Stimulated activated CD4-positive, alpha-beta T cell treated with anti-CD3 and anti-CD28 coated beads, Interleukin-1b, Interleukin-23, amount 100 ng/mL, for 4 hours (primary cell): Measurements from ENCODE around the gene EVC.
"Not testable (repeated sequence)": the region's sequence is repeated elsewhere in the genome, so short reads cannot be mapped to it uniquely, and the experiment has no call there.

ENCODE experiments used
- DNase-seq, 2 donors: peaks; one replicate each; pipeline ENCODE4 v3.0.0-alpha.2; 2020; ENCODE audit warnings: low read depth in 2 of 2

Gene EVC

DNA sequence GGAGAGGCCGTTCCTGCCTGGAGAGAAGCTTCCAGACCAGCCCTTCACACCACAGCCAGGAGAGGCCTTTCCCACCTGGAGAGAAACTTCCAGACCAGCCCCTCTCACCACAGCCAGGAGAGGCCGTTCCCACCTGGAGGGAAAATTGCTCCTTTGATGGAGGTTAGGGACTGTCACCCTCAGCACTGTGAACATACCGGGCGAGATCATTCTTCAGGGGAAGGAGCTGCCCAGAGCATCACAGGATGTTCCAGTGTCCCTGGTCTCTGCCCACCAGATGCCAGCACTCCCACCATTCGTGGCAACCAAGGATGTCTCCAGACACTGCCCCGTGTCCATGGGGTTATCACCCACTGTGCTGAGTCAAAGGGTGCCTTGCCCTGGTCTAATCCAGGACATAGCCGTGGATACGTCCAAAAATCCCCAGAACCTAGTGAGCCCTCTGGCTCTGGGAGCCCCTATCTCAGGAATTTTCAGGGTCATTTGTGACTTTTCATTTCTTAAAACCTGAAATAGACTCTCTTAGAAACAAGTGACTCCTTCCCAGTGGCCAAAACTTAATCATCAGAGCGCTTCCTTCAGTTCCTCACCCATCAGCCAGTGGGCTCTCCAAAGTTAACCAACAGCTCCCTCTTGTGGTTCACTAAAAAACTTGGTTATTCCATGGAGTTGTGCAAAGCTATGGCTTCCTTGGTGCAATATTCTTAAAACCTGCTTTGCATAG is 101.7 kb downstream of the EVC start:
- no peak for DNase-seq

GRCh38 chr4:5813882-5814255 is 102.9 kb downstream of the EVC start:
- DNase-seq: no peak

DNA sequence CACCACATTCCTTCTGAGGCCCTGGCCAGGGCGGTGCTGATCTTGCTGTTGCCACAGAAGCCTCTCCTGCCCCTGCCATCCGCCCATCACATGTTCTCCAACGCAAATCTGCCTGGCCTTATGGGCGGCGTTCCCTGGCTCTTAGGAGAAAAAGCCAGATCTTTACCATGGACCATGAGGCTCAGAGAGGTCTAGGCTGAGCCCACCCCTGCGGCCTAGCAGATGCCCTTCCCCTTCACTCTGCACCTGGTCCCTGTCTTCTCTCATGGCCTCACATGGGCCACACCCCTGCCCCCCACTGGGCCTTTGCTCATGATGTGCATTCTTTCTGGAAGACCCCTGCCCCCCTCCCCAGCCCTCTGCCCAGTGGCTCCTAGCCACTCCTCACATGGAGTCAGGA is 103.4 kb downstream of the EVC start:
- DNase-seq: no peak

DNA sequence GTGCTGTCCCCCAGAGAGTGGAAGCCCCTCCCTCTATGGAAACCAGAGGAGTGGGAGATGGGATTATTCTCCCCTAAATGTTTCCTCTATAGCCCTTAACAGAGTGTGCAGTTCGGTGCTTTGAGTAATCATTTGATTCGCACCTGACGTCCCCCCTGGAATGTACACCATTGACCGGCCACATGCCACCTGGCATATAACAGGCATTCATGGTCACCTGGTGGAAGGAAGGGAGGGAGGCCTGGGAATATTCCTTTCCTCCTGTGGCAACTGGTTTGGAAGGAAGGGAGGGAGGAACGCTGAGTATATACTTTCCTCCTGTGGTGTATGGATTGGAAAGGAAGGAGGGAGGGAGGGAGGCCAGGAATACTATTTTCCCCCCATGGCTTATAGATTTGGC is 104.6 kb downstream of the EVC start:
- no peak for DNase-seq

DNA sequence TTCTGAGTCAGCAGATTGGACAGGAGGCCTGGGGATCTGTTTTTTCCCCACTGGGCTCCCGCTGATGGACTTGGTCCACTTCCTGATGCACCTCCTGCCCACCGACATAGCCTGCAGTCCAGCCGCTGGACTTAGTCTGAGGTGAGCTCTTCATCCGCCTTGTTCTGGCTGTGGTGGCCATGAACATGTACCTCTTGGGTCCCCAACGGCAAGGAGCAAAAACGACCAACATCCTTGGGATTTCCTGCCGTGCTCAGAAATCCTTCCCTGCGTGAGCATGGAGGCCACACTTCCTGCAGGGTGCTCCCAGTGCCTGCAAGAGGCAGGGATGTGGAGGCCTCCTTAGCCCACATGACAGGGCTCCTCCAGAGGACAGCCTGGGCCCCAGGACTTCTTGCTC is 105.1 kb downstream of the EVC start:
- no peak for DNase-seq

GRCh38 chr4:5816851-5817375 is 105.9 kb downstream of the EVC start:
- DNase-seq: no peak

DNA sequence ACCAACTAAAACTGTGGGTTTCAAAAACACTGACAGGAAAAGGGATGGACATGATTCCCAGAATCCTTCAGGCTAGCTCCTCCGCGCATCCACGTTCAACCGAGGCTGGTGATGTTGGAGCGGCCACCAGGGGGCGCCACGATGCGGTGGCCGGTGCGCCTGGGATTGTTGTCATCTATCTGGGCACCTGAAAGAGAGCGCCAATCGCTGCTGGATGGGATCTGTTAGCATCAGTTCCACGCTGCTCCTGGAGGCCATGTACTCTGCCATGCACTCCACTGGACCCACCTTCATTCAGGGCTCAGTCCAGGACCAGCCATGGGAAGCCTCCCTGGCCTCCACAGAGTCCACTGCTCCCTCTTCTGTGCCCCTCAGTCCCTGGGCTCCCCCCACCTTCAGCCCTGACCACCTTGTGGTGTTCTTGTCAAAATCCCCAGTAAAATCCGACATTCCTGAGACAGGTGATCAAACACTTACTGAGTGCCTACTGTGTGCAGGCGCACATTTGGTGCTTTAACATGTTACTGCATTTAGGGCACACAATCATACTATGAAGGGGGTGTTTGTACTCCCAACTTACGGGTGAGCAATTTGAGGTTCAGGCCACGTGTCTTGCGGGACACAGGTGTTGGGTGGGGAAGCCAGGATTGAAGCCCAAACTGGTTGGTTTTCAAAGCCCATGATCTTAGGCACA is 110.8 kb downstream of the EVC start:
- DNase-seq: no peak

DNA sequence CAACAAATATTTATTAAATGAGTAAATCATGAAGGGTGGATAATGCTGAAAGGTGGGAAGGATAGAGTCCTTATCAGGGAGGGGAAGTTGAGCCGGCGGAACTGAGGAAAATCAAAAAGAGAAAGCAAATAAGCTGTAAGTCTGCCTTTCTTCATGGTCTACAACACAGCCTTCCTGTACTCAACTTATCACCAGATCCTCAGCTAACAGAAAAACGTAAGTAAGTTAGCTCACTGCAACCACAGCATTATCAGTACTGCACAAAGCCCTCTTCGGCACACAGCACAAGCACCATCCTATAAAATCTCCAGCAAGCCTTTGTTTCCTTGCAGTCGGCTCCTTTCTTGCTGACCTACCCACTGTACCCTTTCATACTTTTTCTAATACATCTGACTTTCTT is 111.6 kb downstream of the EVC start:
- DNase-seq: no peak

DNA sequence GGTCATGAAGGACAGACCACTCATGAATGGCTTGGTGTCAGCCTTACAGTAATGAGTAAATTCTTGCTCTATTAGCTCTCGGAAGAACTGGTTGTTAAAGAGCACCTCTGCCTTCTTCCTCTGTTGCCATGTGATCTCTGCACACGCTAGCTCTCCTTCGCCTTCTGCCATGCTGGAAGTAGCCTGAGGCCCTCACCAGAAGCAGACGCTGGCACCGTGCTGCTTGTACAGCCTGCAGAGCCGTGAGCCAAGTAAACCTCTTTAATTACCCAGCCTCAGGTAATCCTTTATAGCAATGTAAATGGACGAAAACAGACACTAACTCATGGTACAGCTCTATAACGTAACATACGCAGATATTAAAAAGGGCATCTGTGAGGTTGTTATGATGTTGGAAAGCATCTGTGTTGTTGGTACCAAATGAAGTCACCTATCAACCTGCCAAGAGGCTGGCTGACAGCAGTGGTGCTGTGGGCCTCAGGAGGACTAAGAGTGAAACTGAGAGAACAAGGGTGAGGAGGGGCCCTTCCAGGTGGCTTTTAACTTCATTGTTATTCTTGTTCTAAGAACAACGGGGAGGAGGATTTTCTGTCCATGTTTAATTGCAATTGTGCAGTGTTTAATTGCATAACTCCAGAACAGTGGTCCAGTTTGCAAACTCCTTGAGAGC is 112.7 kb downstream of the EVC start:
- DNase-seq: no peak

DNA sequence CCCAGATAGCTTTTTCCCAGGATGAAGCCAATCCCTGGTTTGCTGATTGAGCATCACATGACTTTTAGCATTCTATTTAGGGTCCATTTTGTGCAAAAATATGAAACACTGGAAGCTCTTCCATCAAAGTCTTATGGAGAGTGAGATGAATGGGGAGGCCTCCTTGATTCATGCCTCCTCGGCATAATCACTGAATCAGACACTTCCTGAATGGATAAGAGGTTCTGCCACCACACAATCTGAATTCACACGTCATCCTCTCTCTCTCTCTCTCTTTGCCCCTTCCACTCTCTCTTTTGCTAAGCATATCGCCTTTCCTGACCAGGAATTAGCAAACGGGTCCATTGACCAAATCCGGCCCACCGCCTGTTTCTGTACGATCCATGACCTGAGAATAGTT is 113.2 kb downstream of the EVC start:
- DNase-seq: no peak

GRCh38 chr4:5824635-5825034 is 113.6 kb downstream of the EVC start:
- DNase-seq: no peak

DNA sequence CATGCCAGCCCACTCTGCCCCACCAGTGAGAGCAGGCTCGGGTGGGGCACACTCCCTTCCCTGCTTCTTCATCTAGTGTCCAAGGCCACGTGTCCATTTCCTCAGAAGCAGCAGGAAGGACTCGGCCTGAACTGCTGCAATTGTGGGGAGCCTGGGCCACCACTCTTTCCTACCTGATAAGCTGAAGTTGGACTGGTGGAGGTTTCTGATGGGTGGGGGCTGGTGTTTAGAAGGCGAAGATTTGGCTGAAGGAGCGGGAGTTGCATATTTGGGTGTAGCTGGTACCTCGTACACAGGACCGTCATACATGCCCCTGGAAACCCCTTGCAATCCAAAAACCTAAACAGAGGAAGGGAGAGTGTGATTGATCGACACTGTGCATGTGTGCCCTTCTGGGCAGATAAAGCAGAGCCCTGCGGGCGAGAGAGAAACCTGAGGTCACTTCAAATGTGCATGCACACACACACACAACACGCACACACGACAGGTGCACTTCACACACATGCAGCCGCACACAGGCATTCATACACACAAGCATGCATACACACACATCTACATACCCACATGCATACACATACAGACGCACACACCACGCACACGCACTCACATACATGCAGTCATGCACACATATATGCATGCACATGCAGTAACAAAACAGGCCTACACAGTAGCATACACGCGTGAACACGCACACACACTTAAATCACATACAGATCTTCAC is 114.5 kb downstream of the EVC start:
- no peak for DNase-seq

GRCh38 chr4:5826437-5827107 is 115.6 kb downstream of the EVC start:
- DNase-seq: no peak

DNA sequence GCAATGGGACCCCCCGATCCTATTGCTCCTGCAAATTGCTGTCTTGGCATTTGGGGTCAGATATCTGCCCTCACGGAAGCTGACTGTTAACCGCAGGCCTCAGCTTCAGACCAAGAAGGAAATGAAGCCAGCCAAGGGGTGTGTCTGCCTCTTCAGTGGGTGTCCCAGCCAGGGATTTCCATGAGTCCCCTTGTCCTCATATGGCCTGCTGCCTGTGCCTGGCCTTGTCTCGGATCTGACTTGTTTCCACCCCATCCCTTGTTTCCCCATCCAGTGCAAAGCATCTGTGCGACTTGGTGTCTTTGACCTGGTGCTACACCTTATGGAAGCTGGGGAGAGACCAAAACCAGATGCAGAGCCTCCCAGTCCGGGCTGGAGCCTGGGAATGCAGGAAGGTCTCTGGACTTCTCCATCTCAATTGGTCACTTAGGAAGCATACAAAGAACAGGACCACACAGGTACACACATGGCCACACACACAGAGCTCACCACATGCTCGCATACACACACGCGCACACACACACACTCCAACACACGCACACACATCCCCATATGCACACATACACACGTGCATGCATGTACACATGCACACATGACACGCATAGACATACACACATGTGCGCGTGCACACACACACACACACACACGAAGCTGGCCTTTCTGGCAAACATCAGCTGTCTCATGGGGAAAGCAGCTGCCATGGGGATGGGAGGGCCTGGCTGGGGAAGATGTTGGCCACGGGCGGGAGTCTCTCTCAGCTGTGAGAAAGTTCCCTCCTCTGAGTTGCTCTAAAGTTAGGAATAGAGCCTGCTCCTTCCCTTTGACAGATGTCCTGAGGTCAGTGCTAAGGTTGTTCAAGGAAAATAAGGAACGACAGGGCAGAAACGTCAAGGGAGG is 116.4 kb downstream of the EVC start:
- no peak for DNase-seq

GRCh38 chr4:5828005-5828391 is 117.0 kb downstream of the EVC start:
- no peak for DNase-seq

- no peak for DNase-seq
Observed at GRCh38 chr4:5836943-5837342, 125.9 kb downstream of the EVC start.

GRCh38 chr4:5837483-5837882 is 126.5 kb downstream of the EVC start:
- DNase-seq: not testable (repeated sequence)

GRCh38 chr4:5839332-5839731 is 128.3 kb downstream of the EVC start:
- no peak for DNase-seq

DNA sequence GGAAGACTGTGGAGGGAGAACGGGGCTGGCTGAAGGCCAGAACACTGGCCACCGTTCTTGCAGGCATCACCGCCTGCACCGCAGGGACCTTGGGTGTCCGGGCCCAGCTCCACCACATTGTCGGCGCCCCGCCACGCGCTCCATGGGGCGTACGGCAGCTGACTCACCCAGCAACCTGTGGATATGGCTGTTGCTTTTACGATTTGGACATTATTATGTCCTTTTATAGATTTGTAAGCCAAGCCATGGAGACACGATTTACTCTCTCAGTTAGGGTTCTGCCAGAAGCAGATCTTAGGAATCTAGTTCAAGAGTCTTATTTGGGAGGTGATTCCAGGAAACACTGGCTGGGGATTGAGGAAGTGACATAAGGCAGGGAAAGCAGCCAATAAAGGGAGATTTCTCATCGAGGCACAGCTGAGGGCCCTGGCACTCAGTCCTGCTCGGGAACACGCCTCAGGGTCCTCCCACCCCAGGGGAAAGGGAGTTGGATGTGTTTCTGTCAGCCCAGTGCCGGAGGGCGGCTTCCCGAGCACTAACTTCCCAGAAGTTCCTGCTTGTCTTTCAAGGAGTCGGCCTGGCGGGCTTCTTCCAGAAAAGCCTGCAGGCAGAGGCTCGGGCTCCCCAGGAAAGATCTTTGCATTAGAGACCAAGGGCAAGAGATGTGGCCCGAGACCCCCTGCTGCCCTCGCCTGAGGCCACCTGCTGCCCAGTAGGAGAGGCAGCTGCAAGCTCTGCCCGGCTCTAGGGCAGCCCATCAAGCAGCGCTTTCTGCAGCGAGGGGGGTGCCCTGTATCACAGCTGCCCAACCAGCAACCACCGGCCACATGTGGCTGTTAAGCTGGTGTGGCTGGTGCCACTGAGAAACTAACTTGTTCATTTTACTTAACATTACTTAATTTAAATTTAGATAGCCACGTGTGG is 129.0 kb downstream of the EVC start:
- no peak for DNase-seq

- DNase-seq: no peak
Observed at GRCh38 chr4:5842456-5842855, 131.5 kb downstream of the EVC start.
